LNCAP (cell line): ENCODE measurements around the gene SLC25A21.

Experiments used
- CTCF ChIP-seq: fragments of 450-650 bp; IDR thresholded peaks from 2 replicates; pipeline ENCODE4 v1.5.1; 2017; ENCODE audit warnings: mild to moderate bottlenecking

Gene SLC25A21

GRCh38 chr14:36996857-36997590 is 175.4 kb downstream of the SLC25A21 start:
- no peak for TF ChIP-seq CTCF

DNA sequence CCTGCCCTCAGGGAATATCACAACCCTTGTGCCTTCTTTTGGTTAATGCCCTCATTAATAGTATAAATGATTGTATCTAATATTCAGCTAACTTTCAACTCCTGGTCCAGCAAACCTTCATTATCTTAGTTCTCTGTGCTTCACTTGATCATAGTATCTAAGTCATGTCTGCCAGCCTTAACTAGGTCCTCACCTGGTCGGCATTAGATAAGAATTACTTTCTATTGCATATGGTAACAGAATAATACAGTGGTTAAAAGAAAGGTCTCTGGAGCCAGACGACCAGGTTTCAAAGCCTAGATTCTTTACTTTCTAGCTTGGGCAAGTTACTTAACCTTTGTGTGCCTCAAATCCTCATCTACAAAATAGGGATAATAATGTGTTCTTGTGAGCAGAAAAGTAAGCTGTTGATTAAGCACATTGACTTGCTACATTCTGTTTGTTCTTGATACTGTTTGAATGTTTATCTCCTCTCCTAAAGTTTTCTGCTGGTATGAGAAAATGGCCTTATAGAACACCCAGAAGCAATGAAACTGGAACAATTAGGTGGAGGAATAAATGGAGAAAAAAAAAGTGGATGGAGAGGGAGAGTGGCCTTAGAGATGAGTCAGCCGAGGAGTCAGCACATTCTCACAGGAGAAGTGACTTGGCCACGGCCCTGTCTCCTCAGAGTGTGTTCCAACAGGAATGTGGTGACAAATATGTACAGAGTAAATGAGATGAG is 176.1 kb downstream of the SLC25A21 start:
- no peak for TF ChIP-seq CTCF

- no peak for TF ChIP-seq CTCF
Measured at GRCh38 chr14:36989806-36990205, 182.6 kb downstream of the SLC25A21 start.

GRCh38 chr14:36988989-36989388 is 183.4 kb downstream of the SLC25A21 start:
- TF ChIP-seq CTCF, result no peak

DNA sequence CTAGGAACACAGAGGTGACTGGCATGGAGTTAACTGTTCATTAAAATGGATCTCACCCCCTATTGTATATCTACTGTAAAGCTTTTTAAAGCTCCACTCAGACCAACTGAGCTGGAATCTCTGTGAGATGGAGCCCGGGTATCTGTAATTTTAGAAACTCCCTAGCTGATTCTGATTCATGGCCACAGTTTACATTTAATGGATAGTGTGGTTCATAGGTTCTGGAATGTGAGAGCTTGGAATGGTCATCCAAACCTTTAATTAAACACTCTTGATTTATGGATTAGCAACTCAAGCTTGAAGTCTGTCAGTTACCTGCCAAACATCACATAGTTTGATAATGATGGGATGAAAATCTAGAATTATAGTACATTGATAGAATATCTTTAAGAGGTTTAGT is 183.8 kb downstream of the SLC25A21 start:
- TF ChIP-seq CTCF, result no peak

DNA sequence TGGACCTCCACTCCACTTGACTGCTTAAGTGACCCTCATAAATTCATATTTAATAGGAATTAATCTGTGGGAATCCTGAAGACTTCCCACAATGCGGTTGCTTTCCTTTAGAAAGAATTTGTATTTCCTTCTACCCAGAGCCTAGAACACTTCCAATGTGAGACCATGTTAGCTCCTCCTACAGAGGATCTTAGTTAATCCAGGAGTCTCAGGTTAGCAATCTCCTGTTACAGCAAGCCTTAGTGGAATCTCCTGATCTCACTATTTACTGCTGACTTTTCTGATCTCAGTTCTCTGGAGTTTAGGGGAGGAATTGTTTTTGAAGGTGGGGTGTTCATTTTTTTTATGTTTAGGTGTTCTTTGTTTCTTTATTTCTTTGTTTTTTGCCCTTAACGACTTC is 186.0 kb downstream of the SLC25A21 start:
- TF ChIP-seq CTCF, result no peak

GRCh38 chr14:36981832-36982529 is 190.4 kb downstream of the SLC25A21 start:
- TF ChIP-seq CTCF, result no peak
